Activated CD8-positive, alpha-beta memory T cell treated with anti-CD3 and anti-CD28 coated beads for 48 hours (primary cell): ENCODE results near the gene PRKCH.

Experiments
- DNase-seq, 3 experiments: peaks; one replicate each; pipeline ENCODE4 v3.0.0-alpha.2; 2020; ENCODE audit warnings: low read depth in 2 of 3, low spot score in 2 of 3

PRKCH gene

DNA sequence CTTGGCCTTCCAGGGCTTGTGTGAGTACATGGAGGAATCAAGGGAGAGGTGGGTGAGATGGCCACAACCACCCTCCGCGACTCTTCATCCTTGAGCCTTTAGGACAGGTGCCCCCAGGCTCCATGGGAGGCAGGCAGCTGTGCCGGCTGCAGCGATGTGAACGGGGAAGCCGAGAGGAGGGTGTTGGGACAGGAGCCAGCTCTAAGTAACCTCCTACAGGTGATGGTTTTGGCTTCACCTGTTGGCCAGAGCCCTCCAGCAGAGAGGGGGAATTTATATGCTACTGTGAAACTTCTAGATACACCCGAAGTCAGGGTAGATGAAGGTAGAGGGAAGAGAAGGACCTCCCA is 241.8 kb downstream of the PRKCH start:
- no peak for DNase-seq

DNA sequence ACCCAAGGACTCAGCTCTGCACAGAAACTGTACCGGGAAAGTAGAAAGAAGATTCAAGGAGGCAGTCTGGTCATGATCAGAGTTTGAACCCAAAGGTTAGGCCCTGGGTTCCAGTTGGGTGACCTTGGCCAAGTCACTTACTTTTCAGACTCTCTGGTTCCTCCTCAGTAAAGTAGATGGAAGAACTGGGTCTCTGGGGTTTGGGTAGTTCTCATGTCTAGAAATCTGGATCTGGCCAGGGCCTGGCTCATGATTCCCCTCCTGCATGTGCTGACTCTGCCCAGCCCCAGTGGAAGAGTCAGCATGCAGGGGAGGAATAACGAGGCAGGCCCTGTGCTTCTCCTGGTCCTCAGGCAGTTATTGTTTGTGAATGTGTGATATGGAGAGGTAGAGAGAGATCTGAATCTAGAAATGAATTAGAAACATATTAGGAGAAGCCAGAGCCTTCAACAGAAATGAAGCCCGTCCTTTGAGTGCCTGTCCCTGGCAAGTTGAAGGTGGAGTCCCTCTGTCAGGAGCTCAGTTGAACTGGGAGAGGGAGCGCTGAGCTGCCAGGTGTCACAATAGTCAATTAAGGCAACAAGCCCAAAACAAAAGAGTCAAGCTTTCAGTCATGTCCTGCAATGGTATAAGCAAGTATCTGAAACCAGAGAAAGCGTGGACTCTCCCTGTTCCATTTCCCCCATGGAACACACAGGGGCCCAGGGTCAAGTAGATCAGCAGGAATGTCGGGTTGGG is 242.7 kb downstream of the PRKCH start:
- no peak for DNase-seq

DNA sequence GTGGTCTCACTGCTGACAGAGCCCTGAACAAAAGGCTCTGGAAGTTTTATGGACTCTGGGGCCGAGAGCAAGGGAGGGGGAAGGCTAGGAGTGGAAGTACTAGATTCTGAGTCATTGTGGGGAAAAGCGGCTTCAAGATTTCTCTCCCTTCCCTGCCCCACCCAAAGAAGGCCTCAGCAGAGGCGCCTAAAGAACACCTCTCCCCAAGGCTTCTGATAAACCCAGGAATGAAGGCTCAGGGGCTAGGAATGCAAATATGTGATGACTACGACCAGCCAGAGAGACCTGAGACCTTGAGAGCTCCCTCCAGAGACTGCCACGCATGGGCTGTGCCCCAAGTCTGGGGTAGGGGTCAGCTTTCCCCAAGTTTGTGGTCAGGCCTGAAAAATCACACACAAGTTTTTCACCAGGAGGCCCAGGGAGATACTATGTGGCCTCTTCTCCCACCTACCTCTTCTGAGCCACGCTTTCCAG is 243.3 kb downstream of the PRKCH start:
- DNase-seq = no peak

DNA sequence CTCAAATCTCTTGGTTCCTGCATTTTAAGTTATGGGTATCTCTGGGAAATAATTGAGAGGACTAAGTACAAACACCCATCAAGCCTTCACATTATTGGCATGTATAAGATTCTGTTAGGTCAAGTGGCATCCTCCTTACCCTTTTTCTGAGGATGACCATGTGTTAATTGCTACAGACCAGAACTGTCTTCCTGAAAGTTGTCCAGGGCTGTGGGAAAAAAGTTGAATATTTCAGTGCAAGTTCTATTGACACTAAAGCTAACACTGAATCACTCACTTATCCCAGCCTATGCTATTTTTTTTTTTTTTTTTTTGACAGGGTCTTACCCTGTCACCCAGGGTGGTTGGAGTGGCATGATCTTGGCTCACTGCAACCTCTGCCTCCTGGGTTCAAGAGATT is 243.8 kb downstream of the PRKCH start:
- DNase-seq = no peak

DNA sequence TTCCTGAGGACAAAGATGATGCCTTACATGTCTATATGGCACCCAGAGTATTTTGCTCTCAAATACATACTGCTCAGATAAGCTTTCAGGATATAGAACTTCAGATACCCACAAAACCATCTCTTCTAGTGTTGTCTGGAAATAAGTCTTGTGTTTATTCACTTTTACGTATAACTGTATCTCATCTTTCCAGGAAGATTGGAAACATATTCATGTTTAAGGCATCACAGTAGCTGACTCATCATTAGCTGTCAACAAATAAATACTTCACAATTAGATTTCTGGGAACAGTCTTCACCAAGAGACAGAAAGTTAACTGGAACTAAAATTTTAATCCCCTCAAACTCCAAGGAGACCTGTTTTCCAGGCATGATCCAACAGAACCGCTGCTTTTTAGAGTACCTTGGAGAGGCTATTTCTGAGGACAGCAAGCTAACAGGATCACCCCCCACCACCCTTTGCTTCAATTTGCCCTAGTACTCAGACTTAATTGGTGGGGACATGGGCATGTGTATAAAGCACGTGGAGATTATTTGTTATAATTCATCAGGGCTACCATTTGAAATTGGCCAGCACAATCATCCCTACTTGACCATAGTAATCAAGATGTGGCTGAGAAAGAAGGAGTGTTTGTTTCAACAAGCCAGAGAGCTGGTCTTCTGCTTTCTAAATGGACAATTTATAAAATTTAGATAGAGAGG is 244.6 kb downstream of the PRKCH start:
- no peak for DNase-seq

DNA sequence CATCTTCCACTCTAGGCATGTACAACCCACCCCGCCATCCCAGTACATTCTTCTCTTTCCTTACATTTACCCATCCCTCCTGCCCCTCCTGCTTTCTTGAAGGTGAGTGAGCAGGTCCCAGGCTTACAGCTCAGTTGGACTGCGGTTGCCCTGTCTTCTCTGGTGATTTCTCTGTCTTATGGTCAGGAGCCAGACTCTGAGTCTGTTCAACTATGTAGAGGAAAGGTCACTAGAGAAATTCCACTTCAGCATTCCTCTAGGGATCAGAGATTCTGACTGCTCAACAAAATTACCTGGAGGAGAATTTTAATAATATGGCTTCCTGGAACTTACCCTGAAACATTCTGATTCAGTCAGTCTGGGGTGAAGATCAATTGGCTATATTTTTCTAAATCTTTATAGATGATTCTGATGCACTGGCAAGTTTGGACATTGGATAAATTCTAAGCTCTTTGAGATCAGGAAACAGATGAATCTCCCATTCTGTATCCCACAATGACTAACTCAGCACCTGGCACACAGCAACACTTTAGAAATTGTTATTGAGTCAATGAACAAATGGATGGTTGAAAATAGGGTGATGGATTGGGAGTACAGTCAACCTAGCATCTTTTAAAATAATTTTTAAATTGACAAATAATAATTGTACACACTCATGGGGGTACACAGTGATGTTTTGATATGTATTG is 245.3 kb downstream of the PRKCH start:
- DNase-seq = no peak

DNA sequence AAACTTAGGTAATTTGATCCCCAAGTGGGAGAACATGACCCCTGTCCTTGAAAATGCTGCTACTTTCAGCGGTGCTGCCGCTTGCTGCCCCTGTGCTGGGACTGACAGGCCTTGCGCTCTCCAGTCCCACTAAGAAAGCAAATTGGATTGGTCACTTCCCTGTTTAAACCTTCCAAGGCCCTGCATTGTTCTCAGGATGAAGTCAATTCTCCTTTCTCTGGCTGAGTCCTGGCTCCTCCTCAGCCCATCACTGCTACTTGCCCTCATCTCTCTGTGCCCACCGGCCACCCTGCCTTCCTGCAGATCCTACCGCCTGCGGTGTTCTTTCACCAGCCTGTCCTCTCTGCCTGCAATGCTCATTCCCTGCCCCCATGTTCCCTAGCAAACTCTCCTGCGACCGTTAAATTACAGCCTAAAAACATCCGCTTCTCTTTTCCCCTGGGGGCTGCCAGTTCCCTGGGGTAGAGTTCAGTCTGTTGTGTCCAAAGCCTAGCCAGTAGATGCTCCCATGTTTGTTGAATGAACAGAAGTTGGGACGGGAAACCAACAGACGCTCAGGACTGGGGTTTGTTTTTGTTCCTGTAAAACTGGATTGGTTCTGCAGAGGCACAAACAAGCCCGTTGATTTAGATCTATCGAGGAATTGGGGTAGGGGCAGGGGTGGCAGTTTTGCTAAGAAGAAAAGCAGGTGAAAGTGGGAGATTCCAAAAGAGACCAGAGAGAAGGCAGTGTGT is 246.6 kb downstream of the PRKCH start:
- no peak for DNase-seq

DNA sequence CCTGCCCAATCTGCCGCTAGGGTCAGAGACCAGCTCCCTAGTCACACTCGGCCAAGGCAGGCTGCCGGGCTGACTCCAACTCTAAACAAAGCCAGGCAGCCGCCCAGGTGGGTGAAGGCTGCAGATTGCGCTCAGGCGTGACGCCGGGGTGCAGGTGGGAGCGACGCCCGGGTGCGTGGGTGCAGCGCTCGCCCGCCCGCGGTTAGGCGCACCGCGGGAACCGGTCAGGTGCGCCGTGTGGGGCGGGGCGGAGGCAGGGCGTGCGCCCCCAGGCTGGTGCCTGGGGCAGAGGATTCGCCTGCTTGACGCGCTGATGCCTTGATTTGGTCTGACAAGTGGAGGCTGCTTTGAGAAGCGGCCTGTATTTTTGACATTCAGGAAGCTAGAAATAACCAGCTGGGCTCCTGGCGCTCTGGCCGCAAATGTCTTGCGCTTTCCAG is 247.2 kb downstream of the PRKCH start:
- peak in 1 of 3 experiments; percentile 25 for DNase-seq

DNA sequence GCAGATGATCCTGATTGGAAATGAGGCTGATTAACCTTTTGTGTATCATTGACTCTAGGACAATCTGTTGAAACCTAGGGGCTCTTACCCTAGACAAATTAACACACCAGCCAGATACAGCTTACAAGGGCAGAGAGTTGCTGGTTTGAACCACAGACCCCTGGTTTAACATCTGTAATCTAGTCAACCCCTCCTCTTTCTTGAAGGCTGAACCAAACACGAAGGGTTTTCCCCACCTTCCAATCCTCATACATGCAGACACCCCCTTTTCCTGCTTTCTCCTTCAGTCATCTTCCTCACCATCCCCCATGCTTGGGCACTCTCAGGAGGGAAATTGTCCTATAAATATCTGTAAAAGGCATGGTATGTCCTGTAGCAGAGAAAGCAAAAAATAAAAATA is 247.9 kb downstream of the PRKCH start:
- no peak for DNase-seq

DNA sequence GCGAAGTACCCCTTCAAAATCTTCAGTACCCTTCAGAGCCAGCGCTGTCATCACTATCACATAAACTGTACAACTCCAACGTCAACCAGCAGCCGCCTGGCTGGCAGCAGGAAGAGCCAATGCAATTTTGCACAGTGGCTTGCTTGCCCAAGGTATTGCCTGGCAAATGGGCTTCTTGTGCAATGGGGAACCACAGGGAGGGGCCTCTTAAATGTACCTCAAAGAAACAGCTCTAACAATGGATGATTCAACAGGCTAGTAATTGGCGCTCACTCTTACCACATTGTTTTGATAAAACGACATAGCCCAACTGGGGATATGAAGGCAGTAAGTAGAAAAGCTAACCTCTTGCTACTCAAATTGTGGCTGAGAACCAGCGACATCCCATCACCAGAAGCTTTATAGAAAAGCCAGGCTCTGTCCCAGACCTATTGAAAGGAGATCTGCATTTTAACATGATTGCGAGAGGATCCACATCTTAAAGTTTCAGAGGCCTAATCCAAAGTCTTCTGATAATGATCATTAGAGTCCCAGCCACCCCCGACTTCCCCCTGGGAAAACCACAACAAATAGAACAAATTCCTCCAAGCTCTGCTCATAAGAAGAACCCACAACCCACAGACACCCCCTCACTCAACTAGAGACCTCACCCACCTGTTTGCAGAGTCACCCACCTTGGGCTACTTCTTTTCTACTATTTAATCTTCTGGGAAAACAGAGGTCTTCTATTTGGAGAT is 248.6 kb downstream of the PRKCH start:
- peak in 1 of 3 experiments; percentile 43 for DNase-seq

DNA sequence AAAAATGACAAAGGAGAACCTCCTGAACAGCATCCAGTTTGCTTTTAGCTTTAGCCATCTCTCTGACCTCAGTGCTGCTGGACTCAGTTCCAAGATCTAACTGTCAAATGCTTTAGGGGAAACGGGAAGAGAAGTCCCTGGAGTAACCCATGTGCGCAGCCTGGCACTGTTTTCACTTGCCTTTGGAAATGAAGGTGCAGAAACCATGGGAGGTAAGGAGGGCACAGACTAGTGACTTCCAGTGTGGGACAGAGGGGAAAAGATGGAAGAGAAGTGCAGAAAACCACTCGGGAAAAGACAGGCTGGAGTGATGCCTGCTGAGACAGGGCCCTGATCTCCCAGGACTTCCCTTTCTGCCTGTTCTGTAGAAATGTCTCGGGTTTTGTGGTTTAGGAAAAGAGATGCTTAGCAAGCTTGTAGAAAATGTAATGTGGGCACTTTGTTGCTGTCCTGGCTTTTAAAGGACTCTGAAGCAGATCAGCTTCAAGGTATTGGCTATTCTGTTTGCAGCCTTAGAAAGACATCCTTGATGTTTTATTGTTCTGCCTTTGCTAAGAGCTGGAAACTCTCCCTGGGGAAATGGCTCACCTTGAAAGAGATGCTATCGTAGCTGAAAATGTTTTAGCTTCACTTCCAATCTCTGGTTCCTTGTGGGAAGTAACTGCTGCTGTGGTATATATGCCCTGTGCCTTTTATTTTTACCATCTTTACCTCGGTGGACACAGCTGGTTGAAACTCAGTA is 249.3 kb downstream of the PRKCH start:
- DNase-seq = no peak

DNA sequence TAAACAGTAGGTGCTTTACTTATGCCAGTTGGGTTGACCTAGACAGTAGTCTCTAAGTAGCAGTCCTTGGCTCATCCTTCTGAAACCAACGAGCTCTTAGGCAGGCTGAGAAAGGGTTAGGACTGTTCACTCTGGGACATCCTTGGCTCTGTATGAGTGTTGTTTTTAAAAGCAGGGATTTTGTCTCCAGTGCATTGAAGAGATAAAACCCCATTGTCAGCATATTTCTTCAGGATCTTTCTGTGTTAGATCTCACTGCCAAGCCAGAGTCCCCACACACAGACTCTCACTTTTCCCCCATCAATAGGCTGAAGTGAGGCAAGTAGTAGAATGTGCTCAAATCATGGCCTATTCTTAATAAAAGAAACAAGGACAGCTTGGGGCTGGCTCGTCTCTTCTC is 250.5 kb downstream of the PRKCH start:
- DNase-seq = no peak

DNA sequence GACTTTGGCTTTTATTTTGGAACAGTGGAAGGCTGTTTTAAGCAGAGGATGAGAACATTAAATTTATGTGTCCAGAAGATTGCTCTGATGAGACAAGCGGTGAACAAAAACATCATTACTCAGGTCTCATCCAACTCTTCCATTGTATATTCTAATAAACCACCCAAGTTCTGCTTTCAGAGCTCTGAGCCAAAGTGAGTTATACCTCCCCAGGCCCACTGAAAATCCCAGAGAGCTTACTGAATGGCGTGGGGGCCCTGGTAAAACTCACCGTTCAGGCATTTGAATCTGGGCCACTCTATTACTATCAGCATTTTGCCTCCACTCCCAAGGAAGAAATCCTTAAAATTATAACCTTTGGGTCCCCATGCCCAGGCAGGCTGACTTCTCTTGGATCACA is 251.9 kb downstream of the PRKCH start:
- DNase-seq = no peak

DNA sequence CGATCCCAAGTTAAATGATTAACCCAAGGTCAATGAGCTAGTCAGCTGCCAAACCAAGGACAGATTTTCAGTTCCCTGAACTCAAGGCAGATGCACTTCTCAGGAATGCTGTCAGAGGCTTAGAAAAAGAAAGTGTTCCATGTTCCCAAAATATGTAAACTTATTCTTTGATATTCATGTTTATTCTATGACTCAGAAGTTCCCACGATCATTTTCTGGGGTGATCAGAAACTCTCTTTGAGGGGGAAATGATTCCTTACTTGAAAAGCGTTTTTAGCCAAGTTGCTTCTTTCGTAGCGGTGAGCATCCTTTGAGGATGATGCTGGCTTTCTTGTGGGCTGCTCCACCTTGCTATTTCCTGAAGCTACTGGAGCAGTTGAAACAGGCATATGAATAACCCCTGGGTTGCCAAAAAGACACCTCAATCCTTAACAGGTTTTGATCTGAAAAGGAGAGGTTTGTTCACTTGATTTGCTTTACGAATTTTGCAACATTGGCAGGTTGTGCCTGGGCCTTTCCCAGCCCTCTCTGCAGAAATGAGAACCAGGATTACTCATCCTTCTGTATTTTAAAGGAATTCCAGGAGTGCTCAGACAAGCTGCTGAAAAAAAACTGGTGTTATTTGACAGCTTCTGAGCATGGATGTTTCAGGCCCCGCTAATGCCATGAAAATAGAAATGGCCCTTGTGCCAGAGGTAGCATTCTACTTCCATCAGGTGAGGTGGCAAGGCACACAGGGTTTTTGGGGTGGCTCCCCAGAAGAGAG is 252.6 kb downstream of the PRKCH start:
- no peak for DNase-seq

DNA sequence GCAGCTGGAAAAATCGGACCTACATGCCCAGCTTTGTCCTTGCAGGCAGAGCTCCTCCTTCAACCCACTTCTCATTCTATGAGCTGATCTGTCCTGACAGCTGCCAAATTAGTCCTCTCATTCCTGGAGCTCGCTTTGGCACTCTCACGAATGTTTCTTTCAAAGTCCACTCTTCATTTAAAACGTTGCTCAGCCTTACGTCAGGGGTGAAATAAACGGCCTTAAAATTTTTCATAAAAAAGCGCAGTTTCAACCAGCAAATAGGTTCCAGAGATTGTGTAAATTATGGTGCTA is 253.1 kb downstream of the PRKCH start:
- no peak for DNase-seq

DNA sequence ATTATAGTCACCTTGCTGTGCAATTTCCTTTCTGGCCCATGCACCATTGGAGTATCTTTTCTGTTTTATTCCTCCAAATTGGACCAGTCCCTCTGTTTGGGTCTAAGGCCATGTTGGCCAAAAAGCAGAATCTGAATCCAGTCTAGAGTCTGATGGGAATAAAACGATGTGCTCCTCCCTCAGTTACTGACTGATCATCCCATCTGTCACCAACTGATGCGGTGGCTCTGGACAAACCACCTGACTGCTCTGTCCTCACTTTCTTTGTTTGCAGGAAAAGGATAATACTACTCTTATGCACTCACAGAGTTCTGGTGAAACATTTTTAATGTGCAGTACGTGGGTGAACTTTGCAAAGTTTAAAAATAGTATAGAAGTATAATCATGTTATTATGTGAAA is 253.7 kb downstream of the PRKCH start:
- DNase-seq = no peak

DNA sequence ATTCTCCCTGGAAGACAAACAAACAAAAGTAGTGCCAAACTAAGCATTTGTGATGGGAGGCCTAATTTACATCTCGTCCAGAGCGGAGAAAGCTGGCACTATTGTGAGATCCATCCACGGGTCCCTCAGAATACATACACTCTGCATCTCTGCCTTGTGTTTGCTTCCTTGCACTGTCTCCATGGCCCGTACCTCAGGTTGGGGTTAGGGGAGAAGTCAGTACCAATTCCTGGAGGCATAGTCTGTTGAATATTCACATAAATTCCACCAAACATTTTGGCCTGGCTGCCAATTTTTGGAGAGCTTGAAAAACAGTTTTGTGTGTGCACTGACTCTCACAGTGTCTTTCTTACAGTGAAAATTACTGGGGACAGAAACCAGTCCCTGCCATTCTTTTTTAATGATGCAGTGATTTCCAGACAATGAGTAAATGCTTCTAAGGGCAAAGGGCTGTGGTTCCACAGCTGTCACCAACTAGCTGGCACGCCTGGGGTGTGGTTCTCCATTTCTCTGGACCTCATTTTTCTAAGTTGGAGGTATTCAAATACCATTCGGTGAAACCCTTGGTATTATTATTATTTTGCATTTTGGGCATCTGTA is 254.3 kb downstream of the PRKCH start:
- no peak for DNase-seq

DNA sequence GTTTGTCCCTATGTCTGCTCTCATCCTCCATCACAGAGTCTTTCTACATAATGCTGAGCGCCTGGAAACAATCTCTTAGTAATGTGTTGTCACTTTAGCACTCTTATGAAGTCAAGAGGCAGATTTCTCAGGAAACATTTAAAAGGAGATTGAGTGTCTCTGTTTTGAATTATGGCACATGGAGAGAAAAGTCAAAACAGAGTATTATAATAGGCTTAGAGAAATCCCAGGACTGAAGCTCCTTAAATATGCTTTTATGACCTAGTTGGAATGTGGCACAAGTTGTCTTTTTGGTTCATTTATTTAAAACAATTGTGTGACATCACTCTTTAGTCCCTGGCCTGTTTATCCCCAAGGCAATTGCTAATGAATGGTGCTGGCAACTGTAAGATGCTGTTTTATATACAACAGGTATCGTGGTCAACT is 256.1 kb downstream of the PRKCH start:
- DNase-seq = no peak

DNA sequence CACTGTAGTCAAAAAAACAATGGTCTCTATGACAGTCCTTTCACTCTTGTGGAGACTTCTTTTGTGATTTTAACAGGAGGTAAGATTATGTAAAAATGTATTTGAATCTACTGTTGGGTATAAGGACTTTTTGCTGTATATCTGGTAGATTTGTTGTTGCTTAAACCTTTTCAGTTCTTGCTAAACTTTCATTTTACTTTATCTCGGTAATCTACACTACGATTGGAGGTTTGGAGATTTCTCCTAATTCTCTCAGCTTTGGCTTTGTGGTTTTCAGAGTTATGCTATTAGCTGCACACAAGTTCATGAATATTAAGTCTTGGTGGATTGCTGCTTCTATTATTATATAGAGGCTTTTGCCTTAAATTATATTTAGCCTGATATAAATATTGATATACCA is 257.4 kb downstream of the PRKCH start:
- DNase-seq = no peak
